Right lobe of liver (tissue), 4 donors: ENCODE results near the gene SH2D1B.

Experiments
- CTCF ChIP-seq, 4 donors: fragments of 200-600 bp in 3 of 4; fragments of 450-650 bp in 1 of 4; IDR thresholded peaks; one replicate each; pipeline versions ENCODE4 v1.5.1 to v1.8.0; 2016 to 2022; ENCODE audit warnings: antibody characterized with exemption in 4 of 4, mild to moderate bottlenecking in 2 of 4
- POLR2A ChIP-seq: fragments of 450-650 bp; IDR thresholded peaks from one replicate; pipeline ENCODE4 v1.6.1; 2017; ENCODE audit warnings: antibody characterized with exemption, mild to moderate bottlenecking
- donor health status: DM: no; HTN: no; CAD: no.
- donor health status: DM: no; HTN: no; CAD: no.
- donor health status: DM: no; HTN: yes; CAD: no.

GRCh38 chr1:162389021-162389818, 22.7 kb downstream of the SH2D1B start:
- no peak for TF ChIP-seq CTCF (IDR thresholded peaks at IDR 0.05)
- no peak for TF ChIP-seq POLR2A
